Measurements from ENCODE around the gene ADH7.
"Not testable (repeated sequence)": the region's sequence is repeated elsewhere in the genome, so short reads cannot be mapped to it uniquely, and the experiment has no call there.

ADH7 gene

GRCh38 chr4:99414902-99415301, 20.2 kb downstream of the ADH7 start:
- DNase-seq = not testable (repeated sequence)

GRCh38 chr4:99414401-99414800, 20.7 kb downstream of the ADH7 start:
- DNase-seq = no peak

GRCh38 chr4:99413140-99413539, 22.0 kb downstream of the ADH7 start:
- DNase-seq = no peak

- DNase-seq = no peak
These were observed 24.1 kb downstream of the ADH7 start for GRCh38 chr4:99411041-99411440.

- DNase-seq = no peak
These were observed 25.1 kb downstream of the ADH7 start for GRCh38 chr4:99410075-99410474.

- no peak for DNase-seq
These were observed 26.8 kb downstream of the ADH7 start for GRCh38 chr4:99408346-99408745.

GRCh38 chr4:99405433-99406115, 29.6 kb downstream of the ADH7 start:
- DNase-seq = peak; percentile 18

GRCh38 chr4:99404595-99405287, 30.4 kb downstream of the ADH7 start:
- no peak for DNase-seq

- DNase-seq = no peak
These were observed 31.6 kb downstream of the ADH7 start for GRCh38 chr4:99403380-99404184.

GRCh38 chr4:99402765-99403164, 32.4 kb downstream of the ADH7 start:
- no peak for DNase-seq

- no peak for DNase-seq
These were observed 34.3 kb downstream of the ADH7 start for GRCh38 chr4:99400831-99401230.

- no peak for DNase-seq
These were observed 36.1 kb downstream of the ADH7 start for GRCh38 chr4:99399017-99399416.

- DNase-seq = no peak
These were observed 39.4 kb downstream of the ADH7 start for GRCh38 chr4:99395595-99396364.

GRCh38 chr4:99394896-99395295, 40.2 kb downstream of the ADH7 start:
- DNase-seq = no peak

GRCh38 chr4:99390055-99390454, 45.1 kb downstream of the ADH7 start:
- no peak for DNase-seq

GRCh38 chr4:99389606-99390005, 45.5 kb downstream of the ADH7 start:
- DNase-seq = no peak

GRCh38 chr4:99383833-99384392, 51.2 kb downstream of the ADH7 start:
- no peak for DNase-seq

GRCh38 chr4:99383399-99383798, 51.7 kb downstream of the ADH7 start:
- DNase-seq = no peak

- DNase-seq = no peak
These were observed 52.3 kb downstream of the ADH7 start for GRCh38 chr4:99382745-99383360.

- no peak for DNase-seq
These were observed 53.5 kb downstream of the ADH7 start for GRCh38 chr4:99381588-99382175.

GRCh38 chr4:99379571-99379970, 55.6 kb downstream of the ADH7 start:
- no peak for DNase-seq

- no peak for DNase-seq
These were observed 56.3 kb downstream of the ADH7 start for GRCh38 chr4:99378876-99379275.

All from NCI-H2107 (cell line).